GM23338 (cell line): ENCODE data around the gene SLC41A3. TPM values are rescaled to one million over a fixed set of nuclear protein-coding genes. Genes with fewer than 3 reads are reported as not detected.

ENCODE experiments used
- ATAC-seq: fragments of 200-7000 bp; cut with Tn5 transposase; 3 replicates; pipeline ENCODE4 v1.9.1; 2020
- DNase-seq: peaks from one replicate; pipeline ENCODE4 v3.0.0-alpha.2; 2015; ENCODE audit warnings: low spot score
- H2AFZ ChIP-seq: fragments of 200-600 bp; sonication (generic); 2 replicates; pipeline ENCODE4 v1.8.0; 2016; ENCODE audit warnings: antibody characterized with exemption, mild to moderate bottlenecking, moderate library complexity
- H3F3A ChIP-seq: fragments of 200-600 bp; sonication (generic); replicated peaks from 2 replicates; pipeline ENCODE4 v1.8.0; 2017; ENCODE audit warnings: antibody characterized with exemption, mixed run types, low read depth
- H3K27ac ChIP-seq: fragments of 200-600 bp; sonication (generic); 2 replicates; pipeline ENCODE4 v1.6.1; 2016; ENCODE audit warnings: low read depth
- H3K27me3 ChIP-seq: fragments of 200-600 bp; sonication (generic); 2 replicates; pipeline ENCODE4 v1.8.0; 2016; ENCODE audit warnings: mild to moderate bottlenecking, mixed run types, moderate library complexity; ENCODE audit not compliant: insufficient read depth
- H3K36me3 ChIP-seq: fragments of 200-600 bp; sonication (generic); 2 replicates; pipeline ENCODE4 v1.8.0; 2016; ENCODE audit warnings: mild to moderate bottlenecking; ENCODE audit not compliant: insufficient read depth
- H3K4me1 ChIP-seq: fragments of 200-600 bp; sonication (generic); 2 replicates; pipeline ENCODE4 v1.8.0; 2016; ENCODE audit warnings: mild to moderate bottlenecking, moderate library complexity; ENCODE audit not compliant: insufficient read depth
- H3K4me2 ChIP-seq: fragments of 200-600 bp; sonication (generic); 2 replicates; pipeline ENCODE4 v1.7.1; 2017; ENCODE audit warnings: mixed run types
- H3K4me3 ChIP-seq: fragments of 200-600 bp; sonication (generic); 2 replicates; pipeline ENCODE4 v1.6.1; 2016; ENCODE audit warnings: mixed run types
- H3K79me2 ChIP-seq: fragments of 200-600 bp; sonication (generic); replicated peaks from 2 replicates; pipeline ENCODE4 v1.8.0; 2017; ENCODE audit warnings: mild to moderate bottlenecking; ENCODE audit not compliant: insufficient read depth
- H3K9me2 ChIP-seq: fragments of 200-600 bp; sonication (generic); 2 replicates; pipeline ENCODE4 v1.8.0; 2017; ENCODE audit not compliant: insufficient read depth
- H4K20me1 ChIP-seq: fragments of 200-600 bp; sonication (generic); replicated peaks from 2 replicates; pipeline ENCODE4 v1.8.0; 2017; ENCODE audit warnings: mild to moderate bottlenecking; ENCODE audit not compliant: insufficient read depth
- H3K27ac Mint-ChIP-seq: 2 replicates; pipeline ENCODE4 v1.8.0; 2020; ENCODE audit warnings: inconsistent platforms, mild to moderate bottlenecking, moderate library complexity, mixed read lengths
- H3K27me3 Mint-ChIP-seq: 3 replicates; pipeline ENCODE4 v1.8.0; 2022; ENCODE audit warnings: low read depth, mild to moderate bottlenecking, moderate library complexity, mixed read lengths, inconsistent platforms; ENCODE audit not compliant: insufficient read depth, poor library complexity
- H3K36me3 Mint-ChIP-seq: 3 replicates; pipeline ENCODE4 v1.8.0; 2021; ENCODE audit warnings: low read depth, mild to moderate bottlenecking, inconsistent platforms, moderate library complexity, mixed read lengths
- H3K4me1 Mint-ChIP-seq: 3 replicates; pipeline ENCODE4 v1.8.0; 2020; ENCODE audit warnings: mild to moderate bottlenecking, inconsistent platforms, mixed read lengths
- H3K4me3 Mint-ChIP-seq: 3 replicates; pipeline ENCODE4 v1.8.0; 2021; ENCODE audit warnings: moderate library complexity, mild to moderate bottlenecking, inconsistent platforms, mixed read lengths
- H3K9me3 Mint-ChIP-seq: 3 replicates; pipeline ENCODE4 v1.8.0; 2020; ENCODE audit warnings: moderate library complexity, mild to moderate bottlenecking, inconsistent platforms, mixed read lengths
- CREB1 ChIP-seq: fragments of 250-450 bp; sonication (Bioruptor Pico); IDR thresholded peaks from 2 replicates; pipeline ENCODE4 v1.5.0; 2020; ENCODE audit warnings: low read depth, mild to moderate bottlenecking, moderate library complexity
- EZH2 ChIP-seq: fragments of 200-600 bp; sonication (generic); IDR thresholded peaks from one replicate; pipeline ENCODE4 v1.8.0; 2017; ENCODE audit warnings: antibody characterized with exemption, mild to moderate bottlenecking, low read depth; ENCODE audit not compliant: unreplicated experiment
- EZH2phosphoT487 ChIP-seq: fragments of 200-600 bp; sonication (generic); IDR thresholded peaks from one replicate; pipeline ENCODE4 v1.8.1; 2018; ENCODE audit warnings: antibody characterized with exemption; ENCODE audit not compliant: unreplicated experiment
- JUNB ChIP-seq: IDR thresholded peaks from one replicate; pipeline ENCODE4 v1.6.1; 2016; ENCODE audit warnings: antibody characterized with exemption; ENCODE audit not compliant: unreplicated experiment
- ZNF114 ChIP-seq: fragments of 250-450 bp; sonication (Bioruptor Pico); IDR thresholded peaks from 2 replicates; pipeline ENCODE4 v1.5.0; 2020; ENCODE audit warnings: mild to moderate bottlenecking, moderate library complexity
- ZNF331 ChIP-seq: fragments of 250-450 bp; sonication (Bioruptor Pico); IDR thresholded peaks from 2 replicates; pipeline ENCODE4 v1.5.0; 2020; ENCODE audit warnings: low read depth, mild to moderate bottlenecking, moderate library complexity
- ZNF462 ChIP-seq: fragments of 250-450 bp; sonication (Bioruptor Pico); IDR thresholded peaks from 2 replicates; pipeline ENCODE4 v1.5.0; 2020; ENCODE audit warnings: mild to moderate bottlenecking, moderate library complexity
- polyA plus RNA-seq: library from polyadenylated mRNA; unstranded; fragments of >200 nt; fragmentation: Nextera tagmentation; extraction: Ambion mirVana; gene quantifications from 2 replicates; pipeline ENCODE4 v1.2.1, GENCODE V29; 2016
- total RNA-seq: library from RNA; depleted of rRNA; stranded (reverse); fragments of >200 nt; shearing (Covaris generic); gene quantifications from 2 replicates; pipeline ENCODE4 v1.2.3, GENCODE V29; 2014
- TF ChIP-seq, protein P1 (sequence below): IDR thresholded peaks from one replicate; pipeline ENCODE4 v1.6.1; 2018; ENCODE audit warnings: antibody characterized with exemption; ENCODE audit not compliant: unreplicated experiment

SLC41A3 gene
- total and polyA plus RNA-seq, 2 experiments from 2014 or later: 12.1 to 29.8 TPM

- Mint-ChIP-seq H3K4me1 (peaks cover 27% of the 10 kb centered on the region), H3K36me3 (peaks cover 36% of the 10 kb centered on the region), H3K27ac (no peak overlapping the region), H3K27me3 (peaks cover 25% of the 10 kb centered on the region), H3K4me3 (no peak overlapping the region), H3K9me3 (peaks cover 30% of the 10 kb centered on the region)
- Histone ChIP-seq H3K4me1 (peaks cover 25% of the 10 kb centered on the region), H4K20me1 (no peaks in the 10 kb centered on the region), H3K27me3 (no peaks in the 10 kb centered on the region), H2AFZ (no peak overlapping the region), H3K79me2 (no peaks in the 10 kb centered on the region), H3K36me3 (peaks cover 5% of the 10 kb centered on the region), H3K27ac (no peak overlapping the region), H3K4me3 (no peak overlapping the region), H3F3A (no peaks in the 10 kb centered on the region), H3K4me2 (no peak overlapping the region), H3K9me2 (peaks cover 10% of the 10 kb centered on the region)
- ATAC-seq (no peak), DNase-seq (no peak)
- TF ChIP-seq JUNB (no peak), ZNF114 (CRISPR knock-in tag) (no peak), ZNF462 (CRISPR knock-in tag) (no peak), EZH2 (no peak), ZNF331 (CRISPR knock-in tag) (no peak), EZH2phosphoT487 (no peak), CREB1 (CRISPR knock-in tag) (no peak)
- TF ChIP-seq, protein P1, sequence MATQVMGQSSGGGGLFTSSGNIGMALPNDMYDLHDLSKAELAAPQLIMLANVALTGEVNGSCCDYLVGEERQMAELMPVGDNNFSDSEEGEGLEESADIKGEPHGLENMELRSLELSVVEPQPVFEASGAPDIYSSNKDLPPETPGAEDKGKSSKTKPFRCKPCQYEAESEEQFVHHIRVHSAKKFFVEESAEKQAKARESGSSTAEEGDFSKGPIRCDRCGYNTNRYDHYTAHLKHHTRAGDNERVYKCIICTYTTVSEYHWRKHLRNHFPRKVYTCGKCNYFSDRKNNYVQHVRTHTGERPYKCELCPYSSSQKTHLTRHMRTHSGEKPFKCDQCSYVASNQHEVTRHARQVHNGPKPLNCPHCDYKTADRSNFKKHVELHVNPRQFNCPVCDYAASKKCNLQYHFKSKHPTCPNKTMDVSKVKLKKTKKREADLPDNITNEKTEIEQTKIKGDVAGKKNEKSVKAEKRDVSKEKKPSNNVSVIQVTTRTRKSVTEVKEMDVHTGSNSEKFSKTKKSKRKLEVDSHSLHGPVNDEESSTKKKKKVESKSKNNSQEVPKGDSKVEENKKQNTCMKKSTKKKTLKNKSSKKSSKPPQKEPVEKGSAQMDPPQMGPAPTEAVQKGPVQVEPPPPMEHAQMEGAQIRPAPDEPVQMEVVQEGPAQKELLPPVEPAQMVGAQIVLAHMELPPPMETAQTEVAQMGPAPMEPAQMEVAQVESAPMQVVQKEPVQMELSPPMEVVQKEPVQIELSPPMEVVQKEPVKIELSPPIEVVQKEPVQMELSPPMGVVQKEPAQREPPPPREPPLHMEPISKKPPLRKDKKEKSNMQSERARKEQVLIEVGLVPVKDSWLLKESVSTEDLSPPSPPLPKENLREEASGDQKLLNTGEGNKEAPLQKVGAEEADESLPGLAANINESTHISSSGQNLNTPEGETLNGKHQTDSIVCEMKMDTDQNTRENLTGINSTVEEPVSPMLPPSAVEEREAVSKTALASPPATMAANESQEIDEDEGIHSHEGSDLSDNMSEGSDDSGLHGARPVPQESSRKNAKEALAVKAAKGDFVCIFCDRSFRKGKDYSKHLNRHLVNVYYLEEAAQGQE: no peak
Observed at GRCh38 chr3:126024049-126024854, 59.7 kb downstream of the SLC41A3 start.
